AG04449 (cell line): ENCODE results near the gene VGLL4.

Experiments
- CTCF ChIA-PET: fragments of 350-600 bp; formaldehyde crosslinking; extraction: SDS; loops from one replicate; lab custom pipeline; 2021; ENCODE audit warnings: antibody characterized with exemption; lab: Yijun Ruan, JAX
- POLR2A ChIA-PET: fragments of 400-600, 350-600 bp; formaldehyde crosslinking; extraction: SDS; loops from one replicate; lab custom pipeline; 2020; ENCODE audit warnings: antibody characterized with exemption, inconsistent platforms; lab: Yijun Ruan, JAX
- DNase-seq: peaks from one replicate; pipeline ENCODE4 v3.0.0-alpha.2; 2010; ENCODE audit warnings: low read depth, low spot score
- H3K4me3 ChIP-seq: 2 replicates; pipeline ENCODE4 v1.5.1; 2011; ENCODE audit warnings: low read depth, mild to moderate bottlenecking, control low read depth, low read length
- CTCF ChIP-seq: IDR thresholded peaks from one replicate; pipeline ENCODE4 v1.5.1; 2011; ENCODE audit warnings: mild to moderate bottlenecking, moderate library complexity, low read length, control low read depth, inconsistent platforms; ENCODE audit not compliant: insufficient read depth; ENCODE audit errors: missing control alignments

VGLL4 gene

GRCh38 chr3:11606090-11606784 is 37.5 kb downstream of the VGLL4 start:
- DNase-seq = no peak
- POLR2A ChIA-PET = no interaction called here
- no peak overlapping the region for H3K4me3 ChIP-seq
- CTCF ChIA-PET = interaction anchor here (0.7 to 1.0 kb wide), 3 partner anchors 11 to 227 kb away, joined by 3 read pairs; no protein-coding TSS in a partner anchor
- TF ChIP-seq CTCF = no peak

- ChIA-PET POLR2A (no interaction called here), CTCF (interaction anchor here (0.8 to 0.9 kb wide), 2 partner anchors 13 to 37 kb away, joined by 3 read pairs; no protein-coding TSS in a partner anchor)
- DNase-seq = no peak
- no peak overlapping the region for H3K4me3 ChIP-seq
- no peak for TF ChIP-seq CTCF
These were observed 38.3 kb downstream of the VGLL4 start for GRCh38 chr3:11605398-11605797.

- no peak overlapping the region for H3K4me3 ChIP-seq
- no peak for TF ChIP-seq CTCF
- peak; percentile 45 for DNase-seq
- CTCF ChIA-PET = interaction anchor here (0.9 kb wide), 1 partner anchor 14 kb away, joined by 3 read pairs; no protein-coding TSS in a partner anchor
- POLR2A ChIA-PET = interaction anchor here (0.5 to 0.7 kb wide), 4 partner anchors 10 to 147 kb away, joined by 3 read pairs; partner anchors contain the start of gene VGLL4
These were observed 39.4 kb downstream of the VGLL4 start for GRCh38 chr3:11604139-11604892.

- ChIA-PET POLR2A (interaction anchor here (0.7 kb wide), 1 partner anchor 146 kb away, joined by 3 read pairs; no protein-coding TSS in a partner anchor), CTCF (no interaction called here)
- TF ChIP-seq CTCF = no peak
- peak; percentile 91 for DNase-seq
- no peak overlapping the region for H3K4me3 ChIP-seq
These were observed 40.1 kb downstream of the VGLL4 start for GRCh38 chr3:11603628-11604027.

- H3K4me3 ChIP-seq = no peak overlapping the region
- DNase-seq = no peak
- TF ChIP-seq CTCF = no peak
- ChIA-PET CTCF (interaction anchor here (1.2 kb wide), 1 partner anchor 10 kb away, joined by 3 read pairs; no protein-coding TSS in a partner anchor), POLR2A (no interaction called here)
These were observed 40.7 kb downstream of the VGLL4 start for GRCh38 chr3:11602886-11603527.
